ENCODE results near the gene CHST7.

The CHST7 gene

DNA sequence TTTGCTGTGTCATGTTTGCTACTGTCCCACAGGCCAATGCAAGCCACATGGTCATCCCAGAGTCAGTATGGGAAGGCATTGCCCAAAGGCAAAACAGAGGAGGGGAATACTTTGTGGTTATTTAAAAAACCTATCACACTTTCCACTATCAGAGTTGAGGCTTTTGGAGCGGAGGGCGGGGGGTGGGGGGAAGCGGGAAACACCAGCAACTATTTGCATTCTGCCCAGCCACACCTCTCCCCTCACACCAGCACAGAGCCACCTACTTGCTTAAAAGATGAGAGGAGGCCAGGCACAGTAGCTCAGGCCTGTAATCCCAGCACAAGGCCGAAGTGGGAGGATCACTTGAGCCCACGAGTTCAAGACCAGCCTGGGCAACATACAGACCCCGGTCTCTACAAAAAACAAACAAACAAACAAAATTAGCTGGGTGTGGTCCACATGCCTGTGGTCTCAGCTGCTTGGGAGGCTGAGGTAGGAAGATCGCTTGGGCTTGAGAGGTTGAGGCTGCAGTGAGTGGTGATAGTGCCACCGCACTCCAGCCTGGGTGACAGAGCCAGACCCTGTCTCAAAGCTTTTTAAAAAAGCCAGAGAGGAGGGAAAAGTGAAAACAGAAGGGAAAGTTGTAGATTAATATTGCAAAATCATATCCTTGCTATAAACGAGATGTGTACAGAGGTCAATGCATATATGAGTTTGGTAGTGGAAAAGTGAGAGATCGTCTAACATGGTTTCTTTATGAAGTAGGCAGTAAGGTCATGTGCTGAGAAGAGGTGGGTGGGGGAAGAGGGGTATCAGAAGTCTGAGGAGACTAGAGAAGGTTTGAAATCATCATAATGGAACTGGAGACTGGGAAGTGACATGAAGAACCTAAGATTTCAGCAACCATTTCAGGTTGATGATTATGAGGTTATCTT is 1.9 kb upstream of the CHST7 start:
- in situ Hi-C loops (cut with MboI; ENCODE audit: low sequenced_read_pairs), result loop anchor here (25.0 kb wide), 1 partner anchor 216 kb away; no protein-coding TSS in a partner anchor

- in situ Hi-C loops (cut with MboI; ENCODE audit: low sequenced_read_pairs), result loop anchor here (25.0 kb wide), 1 partner anchor 215 kb away; no protein-coding TSS in a partner anchor
Observed at GRCh38 chrX:46572340-46572936, 1.1 kb upstream of the CHST7 start.

DNA sequence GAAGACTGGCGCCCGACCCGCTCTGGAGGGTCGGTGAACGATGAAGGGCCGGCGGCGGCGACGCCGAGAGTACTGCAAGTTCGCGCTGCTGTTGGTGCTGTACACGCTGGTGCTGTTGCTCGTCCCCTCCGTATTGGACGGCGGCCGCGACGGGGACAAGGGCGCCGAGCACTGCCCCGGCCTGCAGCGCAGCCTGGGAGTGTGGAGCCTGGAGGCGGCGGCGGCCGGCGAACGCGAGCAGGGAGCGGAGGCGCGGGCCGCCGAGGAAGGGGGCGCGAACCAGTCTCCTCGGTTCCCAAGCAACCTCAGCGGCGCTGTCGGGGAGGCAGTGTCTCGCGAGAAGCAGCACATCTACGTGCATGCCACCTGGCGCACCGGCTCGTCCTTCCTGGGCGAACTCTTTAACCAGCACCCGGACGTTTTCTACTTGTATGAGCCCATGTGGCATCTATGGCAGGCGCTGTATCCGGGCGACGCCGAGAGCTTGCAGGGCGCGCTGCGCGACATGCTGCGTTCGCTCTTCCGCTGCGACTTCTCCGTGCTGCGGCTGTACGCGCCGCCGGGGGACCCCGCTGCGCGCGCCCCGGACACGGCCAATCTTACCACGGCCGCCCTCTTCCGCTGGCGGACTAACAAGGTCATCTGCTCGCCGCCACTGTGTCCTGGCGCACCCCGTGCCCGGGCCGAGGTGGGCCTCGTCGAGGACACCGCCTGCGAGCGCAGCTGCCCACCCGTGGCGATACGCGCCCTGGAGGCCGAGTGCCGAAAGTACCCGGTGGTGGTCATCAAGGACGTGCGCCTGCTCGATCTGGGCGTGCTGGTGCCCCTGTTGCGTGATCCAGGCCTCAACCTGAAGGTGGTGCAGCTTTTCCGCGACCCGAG is 568 bp downstream of the CHST7 start:
- in situ Hi-C loops (cut with MboI; ENCODE audit: low sequenced_read_pairs), result loop anchor here (25.0 kb wide), 1 partner anchor 213 kb away; no protein-coding TSS in a partner anchor

GRCh38 chrX:46574774-46575381 is 1.3 kb downstream of the CHST7 start:
- in situ Hi-C loops (cut with MboI; ENCODE audit: low sequenced_read_pairs), result loop anchor here (25.0 kb wide), 1 partner anchor 212 kb away; no protein-coding TSS in a partner anchor

GRCh38 chrX:46575586-46575985 is 2.0 kb downstream of the CHST7 start:
- in situ Hi-C loops (cut with MboI; ENCODE audit: low sequenced_read_pairs), result no loop called here

GRCh38 chrX:46575991-46576392 is 2.4 kb downstream of the CHST7 start:
- in situ Hi-C loops (cut with MboI; ENCODE audit: low sequenced_read_pairs), result no loop called here

DNA sequence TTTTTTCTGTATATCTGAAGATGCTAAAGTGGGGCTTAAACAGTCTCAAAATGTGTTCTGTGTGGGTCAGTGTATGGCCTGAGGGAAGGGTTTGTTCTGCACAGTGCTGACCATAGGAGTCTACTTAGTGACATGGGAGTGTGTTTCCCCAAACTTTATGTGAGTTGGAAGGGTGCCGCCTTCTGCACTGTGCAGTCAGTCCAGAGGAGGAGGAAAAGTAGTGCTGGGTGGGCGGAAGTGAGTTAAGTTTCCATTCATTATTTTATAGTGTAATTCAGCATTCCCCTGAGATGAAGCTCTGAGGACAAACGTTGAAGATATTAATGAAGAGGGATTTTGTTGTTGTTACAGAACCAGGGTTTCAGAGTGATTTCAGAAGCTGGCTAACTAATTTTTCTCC is 2.9 kb downstream of the CHST7 start:
- in situ Hi-C loops (cut with MboI; ENCODE audit: low sequenced_read_pairs), result no loop called here

GRCh38 chrX:46577221-46578005 is 3.8 kb downstream of the CHST7 start:
- in situ Hi-C loops (cut with MboI; ENCODE audit: low sequenced_read_pairs), result no loop called here

DNA sequence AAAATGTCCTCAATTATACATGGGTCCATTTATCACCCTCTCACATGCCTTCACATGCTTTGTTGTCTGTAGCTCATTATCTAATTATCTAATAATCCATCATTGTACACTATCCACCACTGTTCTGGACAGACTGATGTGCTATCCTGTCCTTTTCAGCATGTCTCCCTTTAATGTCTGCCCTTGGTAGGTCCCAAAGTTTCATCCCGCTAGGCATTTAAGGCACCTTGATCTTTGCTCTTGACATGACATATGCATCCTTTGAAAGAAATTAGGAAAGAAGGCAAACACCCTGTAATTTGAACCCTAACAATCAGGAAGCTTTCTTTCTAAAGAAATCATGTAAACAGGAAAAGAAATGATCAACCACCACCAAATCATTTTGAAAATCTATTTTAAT is 5.7 kb downstream of the CHST7 start:
- in situ Hi-C loops (cut with MboI; ENCODE audit: low sequenced_read_pairs), result no loop called here

DNA sequence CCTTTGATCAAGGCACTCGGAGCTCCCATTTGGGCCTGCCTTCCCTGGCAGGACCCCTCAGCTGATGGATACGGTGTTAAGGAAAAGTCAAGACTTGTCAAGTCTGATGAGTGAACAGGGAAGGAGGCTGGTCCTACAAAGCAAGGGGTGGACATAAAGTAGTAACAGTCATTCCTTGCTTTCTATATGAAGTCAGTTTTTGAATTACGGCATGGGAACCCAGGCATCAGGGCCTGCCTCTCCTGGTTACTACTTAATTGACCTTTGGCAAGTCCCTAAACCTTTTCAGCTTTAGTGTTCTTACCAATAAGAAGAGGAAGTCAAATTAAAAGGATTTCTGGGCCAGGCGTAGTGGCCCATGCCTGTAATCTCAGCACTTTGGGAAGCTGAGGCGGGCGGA is 7.0 kb downstream of the CHST7 start:
- in situ Hi-C loops (cut with MboI; ENCODE audit: low sequenced_read_pairs), result no loop called here

GRCh38 chrX:46582325-46582724 is 8.8 kb downstream of the CHST7 start:
- in situ Hi-C loops (cut with MboI; ENCODE audit: low sequenced_read_pairs), result no loop called here

DNA sequence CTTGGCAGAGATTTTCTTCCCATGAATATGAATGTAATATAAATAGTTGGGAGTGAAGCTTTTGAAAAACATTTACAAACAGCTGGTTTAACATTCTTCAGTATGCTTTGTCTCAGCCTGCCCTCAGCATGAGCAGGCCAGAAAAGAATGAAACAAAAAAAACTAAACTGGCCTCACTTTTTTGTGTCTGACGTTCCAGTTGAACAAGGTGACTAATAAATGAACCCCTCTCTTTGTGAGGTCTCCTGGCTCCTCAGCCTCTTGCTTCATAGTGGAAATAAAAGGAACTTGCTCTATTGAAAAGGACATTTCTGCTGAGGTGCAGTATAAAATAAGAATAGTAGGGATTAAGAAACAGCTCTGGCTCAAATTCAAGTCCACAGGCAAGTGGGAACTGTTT is 9.4 kb downstream of the CHST7 start:
- in situ Hi-C loops (cut with MboI; ENCODE audit: low sequenced_read_pairs), result no loop called here

DNA sequence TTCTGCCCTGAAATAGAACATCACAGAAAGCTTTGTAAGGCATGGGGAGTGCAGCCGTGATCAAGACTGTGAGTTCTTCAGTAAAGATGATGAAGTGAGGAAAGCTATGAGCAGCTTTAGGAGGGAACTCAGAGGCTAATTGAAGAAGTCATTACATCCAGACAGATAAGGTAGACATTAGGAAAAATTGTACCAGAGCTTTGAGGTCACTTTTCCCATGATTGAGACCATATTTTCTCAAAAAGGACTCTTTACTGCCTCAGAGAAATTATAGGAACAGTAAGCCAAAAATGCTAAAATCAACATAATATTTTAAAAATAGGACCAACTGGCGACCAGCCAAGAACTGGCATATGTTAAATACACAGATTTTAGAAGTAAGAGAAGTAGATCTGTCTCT is 11.2 kb downstream of the CHST7 start:
- in situ Hi-C loops (cut with MboI; ENCODE audit: low sequenced_read_pairs), result no loop called here

DNA sequence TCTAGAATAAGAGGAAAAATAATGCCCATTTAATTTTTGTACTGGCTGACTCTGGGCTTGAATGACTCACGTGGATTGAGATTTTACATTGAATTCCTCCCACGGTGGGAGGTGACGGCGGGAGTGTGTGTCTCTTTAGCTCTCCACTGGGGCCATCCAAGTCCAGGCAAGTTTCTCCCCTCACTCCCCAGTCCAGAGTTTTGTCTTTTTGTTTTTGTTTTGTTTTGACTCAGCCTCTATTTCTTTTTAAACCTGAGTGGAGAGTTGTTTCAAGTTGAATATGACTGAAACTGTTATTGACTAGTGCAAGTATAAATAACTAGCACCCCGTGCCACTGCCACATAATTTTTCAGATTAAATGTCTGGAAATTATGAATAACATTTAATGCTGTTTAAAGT is 13.6 kb downstream of the CHST7 start:
- in situ Hi-C loops (cut with MboI; ENCODE audit: low sequenced_read_pairs), result no loop called here

DNA sequence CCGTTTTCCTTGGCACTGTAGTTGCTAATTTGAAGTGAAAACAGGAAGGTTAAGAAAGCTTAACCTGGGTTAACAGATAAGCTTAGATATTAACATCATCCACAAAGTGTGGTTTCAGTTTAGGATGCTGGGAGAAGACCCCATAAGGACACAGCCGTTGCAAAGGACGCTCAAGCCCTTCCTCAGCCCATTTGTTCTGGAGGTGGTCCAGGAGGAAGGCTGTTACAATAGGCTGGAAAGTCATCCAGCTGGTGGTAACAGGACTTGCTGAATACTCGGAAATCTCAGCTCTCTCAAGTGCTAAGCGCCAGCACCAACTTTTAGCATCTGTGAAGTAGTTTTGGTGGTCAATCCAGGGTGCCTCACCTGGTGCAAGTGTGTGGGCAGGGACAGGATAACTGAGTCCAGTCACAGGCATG is 14.2 kb downstream of the CHST7 start:
- in situ Hi-C loops (cut with MboI; ENCODE audit: low sequenced_read_pairs), result no loop called here

GRCh38 chrX:46588263-46588662 is 14.7 kb downstream of the CHST7 start:
- in situ Hi-C loops (cut with MboI; ENCODE audit: low sequenced_read_pairs), result no loop called here

DNA sequence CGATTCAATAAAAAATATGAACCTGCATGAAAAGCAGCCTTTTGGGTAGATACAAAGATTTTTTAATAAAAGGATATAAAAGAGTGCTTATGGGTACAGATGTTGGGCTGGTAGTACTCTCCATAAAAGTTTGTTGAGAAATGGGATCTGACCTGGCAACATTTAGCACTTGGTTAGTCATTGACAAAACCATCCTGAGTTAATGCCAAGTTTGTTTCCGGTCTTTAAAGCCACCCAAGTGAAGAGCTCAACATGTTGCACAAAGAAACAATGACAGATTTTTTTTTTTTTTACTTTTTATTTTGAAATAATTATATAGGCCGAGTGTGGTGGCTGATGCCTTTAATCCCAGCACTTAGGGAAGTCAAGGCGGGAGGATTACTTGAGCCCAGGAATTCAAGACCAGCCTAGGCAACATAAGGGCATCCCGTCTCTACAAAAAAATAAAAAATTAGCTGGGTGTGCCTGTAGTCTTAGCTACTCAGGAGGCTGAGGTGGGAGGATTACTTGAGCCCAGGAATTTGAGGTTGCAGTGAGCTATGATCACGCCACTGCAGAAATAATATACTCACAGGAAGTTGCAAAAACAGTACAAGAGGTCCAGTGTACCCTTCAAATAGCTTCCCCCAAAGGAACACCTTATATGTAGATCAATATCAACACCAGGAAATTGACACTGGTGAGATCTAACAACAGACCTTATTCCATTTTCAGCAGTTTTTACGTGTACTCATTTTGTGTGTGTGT is 16.6 kb downstream of the CHST7 start:
- in situ Hi-C loops (cut with MboI; ENCODE audit: low sequenced_read_pairs), result no loop called here

- in situ Hi-C loops (cut with MboI; ENCODE audit: low sequenced_read_pairs), result no loop called here
Observed at GRCh38 chrX:46595084-46595483, 21.5 kb downstream of the CHST7 start.

GRCh38 chrX:46597208-46597607 is 23.6 kb downstream of the CHST7 start:
- in situ Hi-C loops (cut with MboI; ENCODE audit: low sequenced_read_pairs), result no loop called here
